Caco-2 (cell line): Measurements from ENCODE around the gene PHF23. TPM values are rescaled to one million over a fixed set of nuclear protein-coding genes. Genes with fewer than 3 reads are reported as not detected.

Experiments
- BruUV-seq: library from RNA; stranded (reverse); fragments of 400-500 nt; replicated peaks from 2 replicates; lab custom pipeline; 2021; lab: Mats Ljungman, UMichigan
- CTCF ChIA-PET: fragments of 300-600 bp; sonication (Branson Sonifier 250); formaldehyde crosslinking; loops from one replicate; lab custom pipeline; 2022; ENCODE audit warnings: antibody characterized with exemption; lab: Charles Lee
- POLR2A ChIA-PET: fragments of 300-600 bp; sonication (Branson Sonifier 250); formaldehyde crosslinking; loops from one replicate; lab custom pipeline; 2022; ENCODE audit warnings: antibody characterized with exemption; lab: Charles Lee
- DNase-seq, 2 experiments: peaks; one replicate each; pipeline versions ENCODE4 v3.0.0 to v3.0.0-alpha.2; 2020 to 2022
- H3K27me3 ChIP-seq: replicated peaks from 2 replicates; pipeline ENCODE4 v1.6.0; 2011; ENCODE audit warnings: low read length; ENCODE audit not compliant: control insufficient read depth, insufficient read depth
- H3K36me3 ChIP-seq: 2 replicates; pipeline ENCODE4 v1.5.1; 2011; ENCODE audit warnings: low read length; ENCODE audit not compliant: control insufficient read depth, insufficient read depth
- H3K4me1 ChIP-seq: fragments of 250-450 bp; sonication (Bioruptor Pico); 2 replicates; pipeline ENCODE4 v1.5.1; 2020; ENCODE audit warnings: mild to moderate bottlenecking
- H3K4me3 ChIP-seq: 2 replicates; pipeline ENCODE4 v1.5.1; 2011; ENCODE audit warnings: low read depth, mild to moderate bottlenecking, control low read depth, low read length
- H3K9me3 ChIP-seq: fragments of 250-450 bp; sonication (Bioruptor Pico); 2 replicates; pipeline ENCODE4 v1.5.1; 2020; ENCODE audit warnings: mild to moderate bottlenecking, moderate library complexity
- H3K27ac Mint-ChIP-seq: one replicate; pipeline ENCODE4 v1.8.0; 2022; ENCODE audit warnings: mixed read lengths; ENCODE audit not compliant: unreplicated experiment
- H3K27me3 Mint-ChIP-seq: one replicate; pipeline ENCODE4 v1.8.0; 2022; ENCODE audit warnings: mixed read lengths; ENCODE audit not compliant: insufficient read depth, unreplicated experiment
- H3K36me3 Mint-ChIP-seq: one replicate; pipeline ENCODE4 v1.8.0; 2022; ENCODE audit warnings: mild to moderate bottlenecking, mixed read lengths; ENCODE audit not compliant: insufficient read depth, unreplicated experiment
- H3K4me1 Mint-ChIP-seq: one replicate; pipeline ENCODE4 v1.8.0; 2022; ENCODE audit warnings: low read depth, mixed read lengths; ENCODE audit not compliant: unreplicated experiment
- H3K4me3 Mint-ChIP-seq: one replicate; pipeline ENCODE4 v1.8.0; 2022; ENCODE audit warnings: mild to moderate bottlenecking, moderate library complexity, mixed read lengths; ENCODE audit not compliant: unreplicated experiment
- H3K9me3 Mint-ChIP-seq: one replicate; pipeline ENCODE4 v1.8.0; 2022; ENCODE audit warnings: mixed read lengths; ENCODE audit not compliant: unreplicated experiment
- CTCF ChIP-seq, 2 experiments: fragments of 200-600 bp in 1 of 2; IDR thresholded peaks; 1 replicate in 1 of 2; 2 replicates in 1 of 2; pipeline versions ENCODE4 v1.5.1 to v1.8.0; 2011 to 2022; ENCODE audit warnings: antibody characterized with exemption in 1 of 2, control low read depth in 1 of 2, inconsistent platforms in 1 of 2, low read depth in 1 of 2, low read length in 1 of 2, mild to moderate bottlenecking in 1 of 2, moderate library complexity in 1 of 2; ENCODE audit not compliant: insufficient read depth in 1 of 2, severe bottlenecking in 1 of 2, unreplicated experiment in 1 of 2
- intact Hi-C: fragments of 100-400 bp; cut with micrococcal nuclease; formaldehyde crosslinking; loops from one replicate; pipeline ENCODE4 v1.10.0; 2022; ENCODE audit not compliant: unreplicated experiment
- total RNA-seq: library from RNA; stranded (reverse); gene quantifications from 2 replicates; pipeline ENCODE4 v1.2.3, GENCODE V29; 2022

PHF23 gene
- total RNA-seq, 1 experiment from 2014 or later, result 20.5 TPM

GRCh38 chr17:7241090-7241733 is 2.0 kb upstream of the PHF23 start:
- no peaks in the 10 kb centered on the region for H3K9me3 ChIP-seq
- intact Hi-C loops, result no loop called here
- H3K4me3 ChIP-seq, result peak overlapping the region; percentile 84
- no peak for DNase-seq
- BruUV-seq, result no TSS peak
- no peaks in the 10 kb centered on the region for H3K9me3 Mint-ChIP-seq
- H3K27me3 Mint-ChIP-seq, result peaks cover 3% of the 10 kb centered on the region
- peaks cover 6% of the 10 kb centered on the region; the same call in 1 of the 2 replicates for H3K4me1 ChIP-seq
- H3K27me3 ChIP-seq, result no peaks in the 10 kb centered on the region
- CTCF ChIA-PET, result interaction anchor here (0.8 kb wide), 1 partner anchor 10 kb away, joined by 3 read pairs; the partner anchor contains the start of genes CTDNEP1 and ELP5
- no peaks in the 10 kb centered on the region; the same call in 1 of the 2 replicates for H3K36me3 ChIP-seq
- H3K27ac Mint-ChIP-seq, result peak overlapping the region; percentile 96
- H3K36me3 Mint-ChIP-seq, result peaks cover 65% of the 10 kb centered on the region
- H3K4me1 Mint-ChIP-seq, result peaks cover 22% of the 10 kb centered on the region
- H3K4me3 Mint-ChIP-seq, result peak overlapping the region; percentile 94
- POLR2A ChIA-PET, result interaction anchor here (1.0 kb wide), 1 partner anchor 15 kb away, joined by 3 read pairs; no protein-coding TSS in a partner anchor
- TF ChIP-seq CTCF (IDR thresholded peaks at IDR 0.05; ENCODE audit: insufficient read depth in 1 of 2, low read depth in 1 of 2, low read length in 1 of 2, severe bottlenecking in 1 of 2, unreplicated experiment in 1 of 2), result no peak

DNA sequence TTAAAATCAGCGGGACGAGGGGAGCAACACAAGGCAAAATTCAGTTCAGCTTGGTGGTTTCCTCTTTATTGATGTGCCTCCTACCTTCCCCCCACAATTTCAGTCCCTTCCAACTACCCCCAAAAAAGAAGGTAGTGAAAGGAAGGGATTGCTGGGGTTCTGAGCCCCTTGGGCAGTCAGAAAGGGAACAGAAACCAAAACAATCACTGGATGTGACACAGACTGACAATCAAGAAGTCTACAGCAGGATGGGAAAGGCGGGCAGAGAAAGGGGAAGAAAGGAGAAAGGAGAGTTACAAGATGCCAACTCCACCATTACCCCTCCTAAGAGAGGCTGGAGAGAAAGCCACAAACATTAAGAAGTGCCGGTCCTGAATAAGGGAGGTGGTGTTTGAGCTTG is 1.1 kb upstream of the PHF23 start:
- H3K9me3 Mint-ChIP-seq, result no peaks in the 10 kb centered on the region
- TF ChIP-seq CTCF (IDR thresholded peaks at IDR 0.05; ENCODE audit: insufficient read depth in 1 of 2, low read depth in 1 of 2, low read length in 1 of 2, severe bottlenecking in 1 of 2, unreplicated experiment in 1 of 2), result no peak
- no peak for DNase-seq
- intact Hi-C loops, result no loop called here
- Histone ChIP-seq H3K36me3 (no peaks in the 10 kb centered on the region; the same call in 1 of the 2 replicates), H3K27me3 (no peaks in the 10 kb centered on the region), H3K4me1 (peaks cover 6% of the 10 kb centered on the region; the same call in 1 of the 2 replicates), H3K4me3 (no peak overlapping the region), H3K9me3 (no peaks in the 10 kb centered on the region)
- H3K27me3 Mint-ChIP-seq, result peaks cover 3% of the 10 kb centered on the region
- CTCF ChIA-PET, result no interaction called here
- peak overlapping the region; percentile 94 for H3K4me3 Mint-ChIP-seq
- H3K4me1 Mint-ChIP-seq, result peaks cover 22% of the 10 kb centered on the region
- peaks cover 65% of the 10 kb centered on the region for H3K36me3 Mint-ChIP-seq
- POLR2A ChIA-PET, result no interaction called here
- BruUV-seq, result no TSS peak
- H3K27ac Mint-ChIP-seq, result no peak overlapping the region

GRCh38 chr17:7238420-7239090 is 702 bp downstream of the PHF23 start:
- H3K27ac Mint-ChIP-seq, result peak overlapping the region; percentile 82
- no peak for TF ChIP-seq CTCF (IDR thresholded peaks at IDR 0.05; ENCODE audit: insufficient read depth in 1 of 2, low read depth in 1 of 2, low read length in 1 of 2, severe bottlenecking in 1 of 2, unreplicated experiment in 1 of 2)
- no peak for DNase-seq
- peaks cover 22% of the 10 kb centered on the region for H3K4me1 Mint-ChIP-seq
- H3K27me3 Mint-ChIP-seq, result peaks cover 3% of the 10 kb centered on the region
- H3K9me3 Mint-ChIP-seq, result no peaks in the 10 kb centered on the region
- ChIA-PET CTCF (interaction anchor here (0.7 to 1.4 kb wide), 3 partner anchors 18 to 71 kb away, joined by 3 to 4 read pairs (median 3); no protein-coding TSS in a partner anchor), POLR2A (no interaction called here)
- no peaks in the 10 kb centered on the region for H3K9me3 ChIP-seq
- BruUV-seq, result no TSS peak
- no peaks in the 10 kb centered on the region for H3K27me3 ChIP-seq
- H3K36me3 ChIP-seq, result no peaks in the 10 kb centered on the region; the same call in 1 of the 2 replicates
- H3K4me3 Mint-ChIP-seq, result peak overlapping the region; percentile 93
- peaks cover 74% of the 10 kb centered on the region for H3K36me3 Mint-ChIP-seq
- H3K4me3 ChIP-seq, result peak overlapping the region; percentile 77
- H3K4me1 ChIP-seq, result peaks cover 6% of the 10 kb centered on the region; the same call in 1 of the 2 replicates
- intact Hi-C loops, result loop anchor here (1.0 kb wide), 1 partner anchor 14 kb away; the partner anchor contains the start of gene ELP5
